HepG2 (cell line): ENCODE measurements around the gene TGM1. TPM values are rescaled to one million over a fixed set of nuclear protein-coding genes. Genes with fewer than 3 reads are reported as not detected.
A peak's percentile ranks its signal among the peaks of the same experiment; 100 is the strongest.

Experiments
- BORCS8-MEF2B ChIP-seq: sonication (generic); formaldehyde crosslinking; IDR thresholded peaks from 2 replicates; pipeline ENCODE4 v1.8.0; 2022; ENCODE audit warnings: mild to moderate bottlenecking, missing genetic modification reagents
- FOXA3 ChIP-seq: IDR thresholded peaks from 2 replicates; pipeline ENCODE4 v1.6.1; 2016; ENCODE audit warnings: missing genetic modification reagents, missing compliant biosample characterization
- HNRNPUL1 ChIP-seq: fragments of 200-400 bp; formaldehyde crosslinking; IDR thresholded peaks from 2 replicates; pipeline ENCODE4 v1.6.1; 2017; ENCODE audit warnings: low read depth, mild to moderate bottlenecking, low read length, moderate library complexity
- KIAA2018 ChIP-seq: sonication (generic); formaldehyde crosslinking; IDR thresholded peaks from 2 replicates; pipeline ENCODE4 v1.5.0; 2020; ENCODE audit warnings: mild to moderate bottlenecking, missing genetic modification reagents, borderline replicate concordance
- MEIS2 ChIP-seq: sonication (generic); formaldehyde crosslinking; IDR thresholded peaks from 2 replicates; pipeline ENCODE4 v1.9.0; 2021; ENCODE audit warnings: mild to moderate bottlenecking, missing genetic modification reagents
- NBN ChIP-seq: fragments of 450-650 bp; conservative IDR thresholded peaks from 2 replicates; pipeline ENCODE4 v1.6.1; 2017
- SRSF4 ChIP-seq: fragments of 200-400 bp; formaldehyde crosslinking; IDR thresholded peaks from one replicate; pipeline ENCODE4 v1.6.1; 2018; ENCODE audit warnings: mild to moderate bottlenecking, low read depth, low read length, moderate library complexity; ENCODE audit not compliant: poor library complexity, severe bottlenecking
- THYN1 ChIP-seq: sonication (generic); formaldehyde crosslinking; IDR thresholded peaks from 2 replicates; pipeline ENCODE4 v1.8.1; 2023; ENCODE audit warnings: low read depth, mild to moderate bottlenecking, moderate library complexity, missing genetic modification reagents, borderline replicate concordance
- ZNF121 ChIP-seq: sonication (generic); formaldehyde crosslinking; IDR thresholded peaks from 2 replicates; pipeline ENCODE4 v1.5.0; 2020; ENCODE audit warnings: mild to moderate bottlenecking, missing genetic modification reagents
- ZNF737 ChIP-seq: sonication (generic); formaldehyde crosslinking; IDR thresholded peaks from 2 replicates; pipeline ENCODE4 v1.5.0; 2020; ENCODE audit warnings: missing genetic modification reagents, mild to moderate bottlenecking, borderline replicate concordance
- polyA plus RNA-seq, 8 experiments: library from polyadenylated mRNA; depleted of rRNA in 3 of 8; stranded (reverse) in 7 of 8; unstranded in 1 of 8; fragments of >200 nt; fragmentation: Illumina TruSeq in 4 of 8; extraction: Trizol in 4 of 8; gene quantifications; 2 replicates each; pipeline versions ENCODE4 v1.2.1 to v1.2.3, GENCODE V29; 2011 to 2016; ENCODE audit warnings: low read depth in 4 of 8, missing spikeins in 1 of 8, mixed read lengths in 1 of 8; ENCODE audit not compliant: insufficient read depth in 1 of 8
- total RNA-seq, 5 experiments: library from RNA; depleted of rRNA; stranded (reverse); fragments of >200 nt; fragmentation: Illumina TruSeq; extraction: Trizol; gene quantifications; 2 replicates each; pipeline ENCODE4 v1.2.3, GENCODE V29; 2016; ENCODE audit warnings: low read depth in 1 of 5
- TF ChIP-seq, protein P1 (sequence below): sonication (generic); formaldehyde crosslinking; IDR thresholded peaks from 2 replicates; pipeline ENCODE4 v1.8.1; 2023; ENCODE audit warnings: missing genetic modification reagents, inconsistent platforms, borderline replicate concordance
- TF ChIP-seq, protein P2 (sequence below), 2 experiments: sonication (generic) in 1 of 2; formaldehyde crosslinking in 1 of 2; IDR thresholded peaks; 2 replicates each; pipeline versions ENCODE4 v1.5.1 to v1.6.1; 2011 to 2020; ENCODE audit warnings: borderline replicate concordance in 1 of 2, low read depth in 1 of 2, low read length in 1 of 2, mild to moderate bottlenecking in 1 of 2, missing genetic modification reagents in 1 of 2, moderate library complexity in 1 of 2
- TF ChIP-seq, protein P3 (sequence below): sonication (generic); formaldehyde crosslinking; IDR thresholded peaks from 2 replicates; pipeline ENCODE4 v1.8.1; 2023; ENCODE audit warnings: missing genetic modification reagents, mild to moderate bottlenecking, borderline replicate concordance
- TF ChIP-seq, protein P4 (sequence below): fragments of 450-650 bp; IDR thresholded peaks from 2 replicates; pipeline ENCODE4 v1.6.1; 2017

TGM1 gene
- total and polyA plus RNA-seq, 2 of the 13 experiments (the other 11 are each of a cell fraction or from before 2014, with no cell fraction given) = 3.2 to 10.6 TPM

DNA sequence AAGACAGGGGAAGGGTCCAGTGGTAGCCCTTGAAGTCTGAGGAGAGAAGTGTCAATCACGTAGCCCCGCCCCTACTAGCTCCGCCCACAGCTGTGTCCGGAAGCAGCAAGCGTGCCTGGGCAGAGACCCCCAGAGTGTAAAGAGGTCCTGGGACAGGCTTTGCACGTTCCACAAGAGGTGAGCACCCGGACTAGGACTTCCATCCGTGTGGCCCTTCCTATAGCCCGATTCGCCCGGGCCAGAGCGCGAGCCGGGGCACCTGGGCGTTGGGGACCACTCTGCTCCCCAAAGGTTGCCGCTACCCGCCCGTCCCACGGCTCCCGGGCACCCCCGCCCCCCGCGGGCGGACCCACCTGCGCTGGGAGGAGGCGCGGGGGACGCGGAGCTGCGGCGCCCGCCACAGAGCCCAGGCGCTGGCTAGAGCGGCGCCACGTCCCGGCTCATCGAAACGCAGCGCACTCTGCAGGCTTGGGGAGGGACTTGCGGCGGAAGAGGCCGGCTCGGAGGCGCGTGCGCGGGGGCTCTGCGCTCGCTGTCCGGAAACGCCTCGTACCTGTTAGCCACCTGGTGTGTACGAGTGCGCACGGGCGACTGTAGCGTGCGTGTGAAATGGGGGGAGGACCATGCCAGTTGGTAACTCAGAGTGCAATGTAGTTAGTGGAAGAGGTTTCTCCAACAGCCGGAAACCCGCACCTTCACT, 8.3 kb upstream of the TGM1 start, which contains the start of gene RABGGTA (continued):
- TF ChIP-seq KIAA2018 (CRISPR knock-in tag) (peak; percentile 99), FOXA3 (peak; percentile 92), NBN (no peak), THYN1 (CRISPR knock-in tag) (peak; percentile 96; the same call in 1 of the 2 replicates), BORCS8-MEF2B (CRISPR knock-in tag) (peak; percentile 99), MEIS2 (CRISPR knock-in tag) (peak; percentile 99), ZNF737 (CRISPR knock-in tag) (peak; percentile 95), ZNF121 (CRISPR knock-in tag) (peak; percentile 84; the same call in 1 of the 2 replicates), SRSF4 (peak; percentile 97), HNRNPUL1 (no peak)
- TF ChIP-seq, protein P1, sequence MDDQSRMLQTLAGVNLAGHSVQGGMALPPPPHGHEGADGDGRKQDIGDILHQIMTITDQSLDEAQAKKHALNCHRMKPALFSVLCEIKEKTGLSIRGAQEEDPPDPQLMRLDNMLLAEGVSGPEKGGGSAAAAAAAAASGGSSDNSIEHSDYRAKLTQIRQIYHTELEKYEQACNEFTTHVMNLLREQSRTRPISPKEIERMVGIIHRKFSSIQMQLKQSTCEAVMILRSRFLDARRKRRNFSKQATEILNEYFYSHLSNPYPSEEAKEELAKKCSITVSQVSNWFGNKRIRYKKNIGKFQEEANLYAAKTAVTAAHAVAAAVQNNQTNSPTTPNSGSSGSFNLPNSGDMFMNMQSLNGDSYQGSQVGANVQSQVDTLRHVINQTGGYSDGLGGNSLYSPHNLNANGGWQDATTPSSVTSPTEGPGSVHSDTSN = peak; percentile 95
- TF ChIP-seq, protein P2, sequence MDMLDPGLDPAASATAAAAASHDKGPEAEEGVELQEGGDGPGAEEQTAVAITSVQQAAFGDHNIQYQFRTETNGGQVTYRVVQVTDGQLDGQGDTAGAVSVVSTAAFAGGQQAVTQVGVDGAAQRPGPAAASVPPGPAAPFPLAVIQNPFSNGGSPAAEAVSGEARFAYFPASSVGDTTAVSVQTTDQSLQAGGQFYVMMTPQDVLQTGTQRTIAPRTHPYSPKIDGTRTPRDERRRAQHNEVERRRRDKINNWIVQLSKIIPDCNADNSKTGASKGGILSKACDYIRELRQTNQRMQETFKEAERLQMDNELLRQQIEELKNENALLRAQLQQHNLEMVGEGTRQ (IDR thresholded peaks at IDR 0.05; ENCODE audit: low read depth, low read length) = 0 out of 2 replicates have a peak, but pooled peaks have one; percentile 2
- TF ChIP-seq, protein P2 (CRISPR knock-in tag; IDR thresholded peaks at IDR 0.05; ENCODE audit: borderline replicate concordance) = peak; percentile 36; the same call in 1 of the 2 replicates
- TF ChIP-seq, protein P3, sequence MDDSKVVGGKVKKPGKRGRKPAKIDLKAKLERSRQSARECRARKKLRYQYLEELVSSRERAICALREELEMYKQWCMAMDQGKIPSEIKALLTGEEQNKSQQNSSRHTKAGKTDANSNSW = peak; percentile 98
- TF ChIP-seq, protein P4, sequence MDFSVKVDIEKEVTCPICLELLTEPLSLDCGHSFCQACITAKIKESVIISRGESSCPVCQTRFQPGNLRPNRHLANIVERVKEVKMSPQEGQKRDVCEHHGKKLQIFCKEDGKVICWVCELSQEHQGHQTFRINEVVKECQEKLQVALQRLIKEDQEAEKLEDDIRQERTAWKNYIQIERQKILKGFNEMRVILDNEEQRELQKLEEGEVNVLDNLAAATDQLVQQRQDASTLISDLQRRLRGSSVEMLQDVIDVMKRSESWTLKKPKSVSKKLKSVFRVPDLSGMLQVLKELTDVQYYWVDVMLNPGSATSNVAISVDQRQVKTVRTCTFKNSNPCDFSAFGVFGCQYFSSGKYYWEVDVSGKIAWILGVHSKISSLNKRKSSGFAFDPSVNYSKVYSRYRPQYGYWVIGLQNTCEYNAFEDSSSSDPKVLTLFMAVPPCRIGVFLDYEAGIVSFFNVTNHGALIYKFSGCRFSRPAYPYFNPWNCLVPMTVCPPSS = no peak
